ENCODE data around the gene TRAF2. TPM values are rescaled to one million over a fixed set of nuclear protein-coding genes. Genes with fewer than 3 reads are reported as not detected.

The TRAF2 gene
- total RNA-seq, 1 donor, result 6.2 TPM

- TF ChIP-seq CTCF (IDR thresholded peaks at IDR 0.05; ENCODE audit: extremely low read depth, low read depth, low read length), result no peak
- Histone ChIP-seq H3K79me2 (ENCODE audit: insufficient read depth, low read length) (peaks cover 7% of the 10 kb centered on the region), H3K4me1 (ENCODE audit: insufficient read depth, low read length) (peaks cover 13% of the 10 kb centered on the region), H2AFZ (ENCODE audit: low read length) (no peak overlapping the region), H3K27me3 (ENCODE audit: insufficient read depth, low read length) (peaks cover 14% of the 10 kb centered on the region), H4K20me1 (ENCODE audit: insufficient read depth, low read length) (peaks cover 8% of the 10 kb centered on the region), H3K4me3 (ENCODE audit: insufficient read depth, low read length) (peak overlapping the region; percentile 91), H3K27ac (ENCODE audit: low read depth, low read length) (peak overlapping the region; percentile 58), H3K4me2 (ENCODE audit: insufficient read depth, low read length) (peak overlapping the region; percentile 96), H3K36me3 (ENCODE audit: insufficient read depth, low read length) (peaks cover 15% of the 10 kb centered on the region), H3K9me3 (ENCODE audit: low read depth, low read length) (no peaks in the 10 kb centered on the region)
- DNase-seq (ENCODE audit: insufficient read length, low spot score, missing footprints), result no peak
Observed at GRCh38 chr9:136849960-136850865, 36.1 kb upstream of the TRAF2 start.

DNA sequence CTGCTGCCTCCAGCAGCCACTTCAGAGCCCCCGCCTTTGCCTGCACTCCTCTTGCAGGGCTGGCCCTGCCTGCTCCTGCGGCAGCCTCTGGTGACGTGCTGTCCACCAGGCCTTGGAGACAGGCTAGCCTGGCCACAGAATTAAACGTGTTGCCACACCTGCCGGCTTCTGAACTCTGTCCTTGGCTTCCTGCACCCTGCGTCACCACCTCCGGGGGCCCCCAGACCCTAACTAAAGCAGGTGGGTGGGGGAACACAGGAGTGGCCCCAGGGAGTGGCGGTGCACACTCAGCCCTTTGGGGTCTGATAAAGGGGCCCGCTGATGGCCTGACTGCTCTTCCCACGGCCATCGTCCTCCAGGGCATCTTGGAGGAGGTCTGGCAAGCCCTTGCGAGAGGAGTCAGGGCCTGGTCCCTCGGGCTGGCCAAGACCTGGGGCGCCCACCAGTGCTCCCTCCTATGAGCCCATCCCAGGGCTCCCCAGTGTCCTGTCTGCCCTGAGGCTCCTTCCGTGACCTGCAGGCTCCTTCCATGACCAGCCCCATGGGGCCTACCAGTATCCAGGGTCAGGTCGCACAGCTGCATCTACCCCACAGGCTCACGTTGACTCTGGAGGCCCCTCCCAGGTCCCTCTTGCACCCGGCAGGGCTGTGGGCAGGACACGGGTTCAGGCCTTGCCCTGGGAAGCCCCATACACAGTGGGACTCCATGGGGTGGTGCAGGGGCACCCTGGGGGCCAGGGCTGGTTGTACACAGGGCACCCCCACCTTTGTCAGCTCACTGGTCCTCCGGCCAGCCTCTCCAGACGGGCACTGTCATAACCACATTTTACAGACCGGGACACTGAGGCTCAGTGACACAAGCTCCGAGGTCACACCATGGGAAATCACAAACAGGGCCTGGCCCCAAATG, 35.2 kb upstream of the TRAF2 start:
- no peak overlapping the region for H3K27ac ChIP-seq (ENCODE audit: low read depth, low read length)
- no peak for DNase-seq (ENCODE audit: insufficient read length, low spot score, missing footprints)
- no peak overlapping the region for H3K4me3 ChIP-seq (ENCODE audit: insufficient read depth, low read length)
- H3K27me3 ChIP-seq (ENCODE audit: insufficient read depth, low read length), result peaks cover 5% of the 10 kb centered on the region
- H3K79me2 ChIP-seq (ENCODE audit: insufficient read depth, low read length), result peaks cover 7% of the 10 kb centered on the region
- no peak for TF ChIP-seq CTCF (IDR thresholded peaks at IDR 0.05; ENCODE audit: extremely low read depth, low read depth, low read length)
- H3K4me2 ChIP-seq (ENCODE audit: insufficient read depth, low read length), result peak overlapping the region; percentile 96
- peaks cover 8% of the 10 kb centered on the region for H4K20me1 ChIP-seq (ENCODE audit: insufficient read depth, low read length)
- no peaks in the 10 kb centered on the region for H3K9me3 ChIP-seq (ENCODE audit: low read depth, low read length)
- peaks cover 13% of the 10 kb centered on the region for H3K4me1 ChIP-seq (ENCODE audit: insufficient read depth, low read length)
- H2AFZ ChIP-seq (ENCODE audit: low read length), result no peak overlapping the region
- peaks cover 15% of the 10 kb centered on the region for H3K36me3 ChIP-seq (ENCODE audit: insufficient read depth, low read length)

DNA sequence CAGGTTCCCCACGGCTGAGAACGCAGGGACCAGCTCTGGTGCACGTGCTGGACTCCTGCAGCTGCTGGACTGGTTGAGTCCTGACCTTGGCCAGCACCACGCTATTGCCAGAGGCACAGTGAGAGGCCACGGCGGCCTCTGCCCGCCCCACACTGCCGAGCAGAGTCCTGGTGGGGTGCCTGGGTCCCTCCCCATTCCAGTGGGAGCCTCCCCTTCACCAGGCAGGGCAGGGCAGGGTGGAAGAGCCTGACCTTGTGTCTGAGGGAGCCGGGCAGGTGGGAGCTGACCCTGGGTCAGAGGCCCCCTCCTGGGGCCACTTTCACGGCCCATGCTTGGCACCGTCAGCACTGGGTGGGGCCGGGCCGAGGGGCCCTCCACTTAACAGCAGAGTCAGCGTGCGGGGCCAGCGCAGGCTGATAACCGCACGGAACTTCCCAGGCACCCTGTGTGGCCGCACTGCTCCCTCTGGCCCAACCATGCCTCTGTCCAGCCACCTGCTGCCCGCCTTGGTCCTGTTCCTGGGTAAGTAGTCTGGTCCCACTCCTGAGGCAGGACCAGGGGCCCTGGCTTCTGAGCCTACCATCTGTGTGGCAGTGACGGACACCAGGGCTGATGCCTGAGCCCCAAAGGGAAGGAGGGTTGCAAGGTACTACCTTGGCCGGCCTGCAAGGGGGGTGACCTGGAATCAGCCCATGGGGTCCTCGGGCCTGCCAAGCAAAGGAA, 34.2 kb upstream of the TRAF2 start, which contains the start of gene MAMDC4:
Gene MAMDC4, plus strand, starts transcription at position 406 of the 723 bp plus-strand sequence. Its CDS starts 71 bp downstream, at position 477.
- Histone ChIP-seq H3K27me3 (ENCODE audit: insufficient read depth, low read length) (no peaks in the 10 kb centered on the region), H3K36me3 (ENCODE audit: insufficient read depth, low read length) (peaks cover 15% of the 10 kb centered on the region), H3K4me3 (ENCODE audit: insufficient read depth, low read length) (no peak within 1 kb of the TSS), H3K79me2 (ENCODE audit: insufficient read depth, low read length) (peaks cover 7% of the 10 kb centered on the region), H3K9me3 (ENCODE audit: low read depth, low read length) (no peaks in the 10 kb centered on the region), H3K4me2 (ENCODE audit: insufficient read depth, low read length) (no peak within 1 kb of the TSS), H2AFZ (ENCODE audit: low read length) (no peak within 1 kb of the TSS), H3K4me1 (ENCODE audit: insufficient read depth, low read length) (peaks cover 13% of the 10 kb centered on the region), H4K20me1 (ENCODE audit: insufficient read depth, low read length) (peaks cover 8% of the 10 kb centered on the region), H3K27ac (ENCODE audit: low read depth, low read length) (no peak within 1 kb of the TSS)
- TF ChIP-seq CTCF (IDR thresholded peaks at IDR 0.05; ENCODE audit: extremely low read depth, low read depth, low read length), result no peak
- DNase-seq (ENCODE audit: insufficient read length, low spot score, missing footprints), result no peak
